ENCODE data around the gene CBX8.

The CBX8 gene

GRCh38 chr17:79826204-79826680 is 29.4 kb upstream of the CBX8 start:
- Histone ChIP-seq H3K4me3 (ENCODE audit: low read length) (no peak overlapping the region), H3K4me1 (ENCODE audit: low read length) (no peaks in the 10 kb centered on the region), H3K4me2 (ENCODE audit: low read length) (no peak overlapping the region), H3K36me3 (replicated peaks; ENCODE audit: low read depth, low read length) (no peaks in the 10 kb centered on the region), H3K79me2 (ENCODE audit: low read length) (no peaks in the 10 kb centered on the region), H2AFZ (ENCODE audit: low read depth, low read length) (no peak overlapping the region), H3K27ac (ENCODE audit: low read length) (no peak overlapping the region), H3K9ac (ENCODE audit: low read length) (no peak overlapping the region), H4K20me1 (ENCODE audit: insufficient read depth, low read length) (peaks cover 15% of the 10 kb centered on the region), H3K9me3 (ENCODE audit: insufficient read depth, low read length) (no peaks in the 10 kb centered on the region), H3K27me3 (ENCODE audit: low read depth, low read length) (no peaks in the 10 kb centered on the region)
- TF ChIP-seq EZH2phosphoT487 (IDR thresholded peaks at IDR 0.05; ENCODE audit: low read depth), result no peak
- no peak for TF ChIP-seq CTCF (IDR thresholded peaks at IDR 0.05; ENCODE audit: low read depth, low read length)

- Histone ChIP-seq H2AFZ (ENCODE audit: low read depth, low read length) (no peak overlapping the region), H3K9me3 (ENCODE audit: insufficient read depth, low read length) (no peaks in the 10 kb centered on the region), H3K4me2 (ENCODE audit: low read length) (no peak overlapping the region), H3K4me1 (ENCODE audit: low read length) (no peaks in the 10 kb centered on the region), H3K4me3 (ENCODE audit: low read length) (no peak overlapping the region), H3K27me3 (ENCODE audit: low read depth, low read length) (no peaks in the 10 kb centered on the region), H3K79me2 (ENCODE audit: low read length) (no peaks in the 10 kb centered on the region), H4K20me1 (ENCODE audit: insufficient read depth, low read length) (peaks cover 8% of the 10 kb centered on the region), H3K9ac (ENCODE audit: low read length) (no peak overlapping the region), H3K27ac (ENCODE audit: low read length) (no peak overlapping the region), H3K36me3 (replicated peaks; ENCODE audit: low read depth, low read length) (no peaks in the 10 kb centered on the region)
- TF ChIP-seq EZH2phosphoT487 (IDR thresholded peaks at IDR 0.05; ENCODE audit: low read depth) (no peak), CTCF (IDR thresholded peaks at IDR 0.05; ENCODE audit: low read depth, low read length) (no peak)
Observed at GRCh38 chr17:79825580-79825921, 28.7 kb upstream of the CBX8 start.

- H3K9me3 ChIP-seq (ENCODE audit: insufficient read depth, low read length), result no peaks in the 10 kb centered on the region
- no peak overlapping the region for H2AFZ ChIP-seq (ENCODE audit: low read depth, low read length)
- no peak for TF ChIP-seq CTCF (IDR thresholded peaks at IDR 0.05; ENCODE audit: low read depth, low read length)
- no peak for TF ChIP-seq EZH2phosphoT487 (IDR thresholded peaks at IDR 0.05; ENCODE audit: low read depth)
- no peak overlapping the region for H3K9ac ChIP-seq (ENCODE audit: low read length)
- H3K4me2 ChIP-seq (ENCODE audit: low read length), result no peak overlapping the region
- H3K79me2 ChIP-seq (ENCODE audit: low read length), result no peaks in the 10 kb centered on the region
- no peak overlapping the region for H3K4me3 ChIP-seq (ENCODE audit: low read length)
- no peaks in the 10 kb centered on the region for H3K4me1 ChIP-seq (ENCODE audit: low read length)
- no peak overlapping the region for H3K27ac ChIP-seq (ENCODE audit: low read length)
- H4K20me1 ChIP-seq (ENCODE audit: insufficient read depth, low read length), result 0 out of 2 replicates have a peak, but pooled peaks cover 5% of the 10 kb centered on the region
- H3K36me3 ChIP-seq (replicated peaks; ENCODE audit: low read depth, low read length), result no peaks in the 10 kb centered on the region
- no peaks in the 10 kb centered on the region for H3K27me3 ChIP-seq (ENCODE audit: low read depth, low read length)
Observed at GRCh38 chr17:79824893-79825579, 28.2 kb upstream of the CBX8 start.

- Histone ChIP-seq H3K9ac (ENCODE audit: low read length) (no peak overlapping the region), H3K27me3 (ENCODE audit: low read depth, low read length) (no peaks in the 10 kb centered on the region)
Observed at GRCh38 chr17:79824234-79824633, 27.4 kb upstream of the CBX8 start.

More at GRCh38 chr17:79824234-79824633, 27.4 kb upstream of the CBX8 start:
- H3K27ac ChIP-seq (ENCODE audit: low read length), result no peak overlapping the region
- no peak overlapping the region for H3K4me3 ChIP-seq (ENCODE audit: low read length)
- no peaks in the 10 kb centered on the region for H3K79me2 ChIP-seq (ENCODE audit: low read length)
- H3K9me3 ChIP-seq (ENCODE audit: insufficient read depth, low read length), result no peaks in the 10 kb centered on the region
- no peak overlapping the region for H3K4me2 ChIP-seq (ENCODE audit: low read length)
- H3K36me3 ChIP-seq (replicated peaks; ENCODE audit: low read depth, low read length), result no peaks in the 10 kb centered on the region
- TF ChIP-seq EZH2phosphoT487 (IDR thresholded peaks at IDR 0.05; ENCODE audit: low read depth) (no peak), CTCF (IDR thresholded peaks at IDR 0.05; ENCODE audit: low read depth, low read length) (no peak)
- H2AFZ ChIP-seq (ENCODE audit: low read depth, low read length), result no peak overlapping the region
- 0 out of 2 replicates have a peak, but pooled peaks cover 5% of the 10 kb centered on the region for H4K20me1 ChIP-seq (ENCODE audit: insufficient read depth, low read length)
- no peaks in the 10 kb centered on the region for H3K4me1 ChIP-seq (ENCODE audit: low read length)

All from OCI-LY3 (cell line).